H9 (cell line): ENCODE results near the gene SPAG17. TPM values are rescaled to one million over a fixed set of nuclear protein-coding genes. Genes with fewer than 3 reads are reported as not detected.

Source experiments
- DNase-seq: peaks from one replicate; pipeline ENCODE4 v3.0.0-alpha.2; 2017
- H2AFZ ChIP-seq: one replicate; pipeline ENCODE4 v1.6.1; 2013; ENCODE audit warnings: mild to moderate bottlenecking, low read length, control low read depth, moderate library complexity
- H2AK5ac ChIP-seq: 2 replicates; pipeline ENCODE4 v1.6.1; 2013; ENCODE audit warnings: low read length, control low read depth, mixed read lengths; ENCODE audit not compliant: insufficient read length
- H2BK120ac ChIP-seq: one replicate; pipeline ENCODE4 v1.6.1; 2013; ENCODE audit warnings: low read depth, mild to moderate bottlenecking, low read length, control low read depth, inconsistent platforms; ENCODE audit not compliant: poor library complexity, severe bottlenecking
- H2BK12ac ChIP-seq: 2 replicates; pipeline ENCODE4 v1.6.1; 2013; ENCODE audit warnings: low read length, control low read depth, mixed read lengths, low read depth; ENCODE audit not compliant: insufficient read length
- H2BK15ac ChIP-seq: 2 replicates; pipeline ENCODE4 v1.6.1; 2013; ENCODE audit warnings: low read depth, low read length, control low read depth
- H2BK20ac ChIP-seq: one replicate; pipeline ENCODE4 v1.6.1; 2013; ENCODE audit warnings: low read depth, mild to moderate bottlenecking, low read length, control low read depth, inconsistent platforms; ENCODE audit not compliant: poor library complexity, severe bottlenecking
- H2BK5ac ChIP-seq: 2 replicates; pipeline ENCODE4 v1.6.1; 2013; ENCODE audit warnings: low read length, control low read depth, mixed read lengths; ENCODE audit not compliant: insufficient read length
- H3K14ac ChIP-seq: 2 replicates; pipeline ENCODE4 v1.6.1; 2013; ENCODE audit warnings: low read length, control low read depth; ENCODE audit not compliant: insufficient read depth
- H3K18ac ChIP-seq: 2 replicates; pipeline ENCODE4 v1.6.1; 2013; ENCODE audit warnings: low read depth, mild to moderate bottlenecking, mixed read lengths, low read length, control low read depth; ENCODE audit not compliant: insufficient read length
- H3K23ac ChIP-seq: 2 replicates; pipeline ENCODE4 v1.6.1; 2013; ENCODE audit warnings: low read length, control low read depth, mixed read lengths, low read depth; ENCODE audit not compliant: insufficient read length
- H3K23me2 ChIP-seq: 2 replicates; pipeline ENCODE4 v1.6.1; 2013; ENCODE audit warnings: low read depth, mild to moderate bottlenecking, mixed read lengths, low read length, control low read depth; ENCODE audit not compliant: insufficient read length, poor library complexity, severe bottlenecking
- H3K27ac ChIP-seq: 2 replicates; pipeline ENCODE4 v1.5.1; 2013; ENCODE audit warnings: low read length, control low read depth, mixed read lengths, low read depth; ENCODE audit not compliant: insufficient read length
- H3K27me3 ChIP-seq: 2 replicates; pipeline ENCODE4 v1.6.1; 2013; ENCODE audit warnings: low read length, control low read depth, inconsistent platforms; ENCODE audit not compliant: insufficient read depth
- H3K4ac ChIP-seq: 2 replicates; pipeline ENCODE4 v1.6.1; 2013; ENCODE audit warnings: low read depth, mild to moderate bottlenecking, control low read depth, inconsistent platforms, low read length, moderate library complexity
- H3K4me1 ChIP-seq: 2 replicates; pipeline ENCODE4 v1.6.1; 2013; ENCODE audit warnings: low read length, control low read depth, inconsistent platforms; ENCODE audit not compliant: insufficient read depth
- H3K4me2 ChIP-seq: 2 replicates; pipeline ENCODE4 v1.6.1; 2013; ENCODE audit warnings: low read length, control low read depth, mixed read lengths; ENCODE audit not compliant: insufficient read length, insufficient read depth
- H3K56ac ChIP-seq: 2 replicates; pipeline ENCODE4 v1.6.1; 2013; ENCODE audit warnings: low read depth, mild to moderate bottlenecking, mixed read lengths, low read length, control low read depth; ENCODE audit not compliant: insufficient read length
- H3K79me1 ChIP-seq: 2 replicates; pipeline ENCODE4 v1.6.1; 2013; ENCODE audit warnings: low read depth, mild to moderate bottlenecking, moderate library complexity, low read length, control low read depth, inconsistent platforms; ENCODE audit not compliant: insufficient read depth, poor library complexity, severe bottlenecking
- H3K79me2 ChIP-seq: 2 replicates; pipeline ENCODE4 v1.6.1; 2013; ENCODE audit warnings: low read length, control low read depth, inconsistent platforms; ENCODE audit not compliant: insufficient read depth
- H3K9ac ChIP-seq: 2 replicates; pipeline ENCODE4 v1.6.1; 2013; ENCODE audit warnings: low read length, control low read depth, mixed read lengths; ENCODE audit not compliant: insufficient read length; ENCODE audit errors: extremely low read depth
- H3K9me3 ChIP-seq: one replicate; pipeline ENCODE4 v1.6.1; 2013; ENCODE audit warnings: low read depth, low read length, inconsistent platforms; ENCODE audit not compliant: control insufficient read depth
- H3T11ph ChIP-seq: one replicate; pipeline ENCODE4 v1.6.1; 2013; ENCODE audit warnings: mild to moderate bottlenecking, low read length, control low read depth, inconsistent platforms
- H4K20me1 ChIP-seq: one replicate; pipeline ENCODE4 v1.6.1; 2013; ENCODE audit not compliant: control insufficient read depth, insufficient read length, insufficient read depth
- H4K5ac ChIP-seq: 2 replicates; pipeline ENCODE4 v1.6.1; 2013; ENCODE audit warnings: low read depth, mild to moderate bottlenecking, mixed read lengths, low read length, control low read depth; ENCODE audit not compliant: insufficient read length
- H4K8ac ChIP-seq: replicated peaks from 2 replicates; pipeline ENCODE4 v1.6.1; 2013; ENCODE audit warnings: low read length, control low read depth, mixed read lengths, low read depth; ENCODE audit not compliant: insufficient read length
- H4K91ac ChIP-seq: 2 replicates; pipeline ENCODE4 v1.6.1; 2013; ENCODE audit warnings: low read depth, mild to moderate bottlenecking, moderate library complexity, mixed read lengths, low read length, control low read depth; ENCODE audit not compliant: insufficient read length
- H3K27ac Mint-ChIP-seq, 3 experiments: 2 replicates in 2 of 3; 3 replicates in 1 of 3; pipeline ENCODE4 v1.8.0; 2020 to 2021; ENCODE audit warnings: mixed read lengths in 3 of 3, mild to moderate bottlenecking in 1 of 3, moderate library complexity in 1 of 3
- H3K27me3 Mint-ChIP-seq: 2 replicates; pipeline ENCODE4 v1.8.0; 2021; ENCODE audit warnings: low read depth, mild to moderate bottlenecking, moderate library complexity, mixed read lengths
- H3K36me3 Mint-ChIP-seq, 3 experiments: 2 replicates in 2 of 3; 3 replicates in 1 of 3; pipeline ENCODE4 v1.8.0; 2020 to 2021; ENCODE audit warnings: low read depth in 3 of 3, mixed read lengths in 3 of 3; ENCODE audit not compliant: insufficient read depth in 1 of 3
- H3K4me1 Mint-ChIP-seq, 2 experiments: 2 replicates each; pipeline ENCODE4 v1.8.0; 2020; ENCODE audit warnings: mixed read lengths in 2 of 2
- H3K4me3 Mint-ChIP-seq, 2 experiments: 2 replicates in 1 of 2; 3 replicates in 1 of 2; pipeline ENCODE4 v1.8.0; 2020 to 2021; ENCODE audit warnings: mild to moderate bottlenecking in 2 of 2, mixed read lengths in 2 of 2, moderate library complexity in 1 of 2
- H3K9me3 Mint-ChIP-seq, 2 experiments: 2 replicates in 1 of 2; 3 replicates in 1 of 2; pipeline ENCODE4 v1.8.0; 2020; ENCODE audit warnings: mild to moderate bottlenecking in 2 of 2, mixed read lengths in 2 of 2, moderate library complexity in 1 of 2
- CTCF ChIP-seq: fragments of 200-600 bp; sonication (generic); conservative IDR thresholded peaks from 3 replicates; pipeline ENCODE4 v1.8.0; 2021; ENCODE audit warnings: antibody characterized with exemption, mild to moderate bottlenecking
- WGBS: extraction: QIAGEN DNeasy Blood & Tissue Kit; methylation state at CpG from one replicate; pipeline ENCODE4 v1.1.7; 2013; ENCODE audit warnings: missing lambda C conversion rate, low lambda C conversion rate, mixed read lengths; ENCODE audit not compliant: insufficient read length; ENCODE audit errors: extremely low coverage; 5-methylcytosine and 5-hydroxymethylcytosine counted together
- total RNA-seq: library from RNA; stranded (reverse); gene quantifications from 2 replicates; pipeline ENCODE4 v1.2.1, GENCODE V29; 2021

SPAG17 gene
- total RNA-seq, 1 experiment from 2014 or later, result 0.37 TPM

GRCh38 chr1:118210051-118210722 is 25.2 kb upstream of the SPAG17 start:
- H3K4ac ChIP-seq, result no peak overlapping the region
- H2BK12ac ChIP-seq, result no peak overlapping the region
- no peak overlapping the region for H4K8ac ChIP-seq
- H2BK15ac ChIP-seq, result no peak overlapping the region
- H2AK5ac ChIP-seq, result no peak overlapping the region
- DNase-seq, result no peak
- Mint-ChIP-seq H3K4me3 (no peak overlapping the region), H3K36me3 (peaks cover 0 to 1% (median 0%) of the 10 kb centered on the region in 3 experiments; a peak in 2 of 7 replicates), H3K27me3 (no peaks in the 10 kb centered on the region; the same call in 1 of the 2 replicates), H3K9me3 (no peaks in the 10 kb centered on the region), H3K4me1 (no peaks in the 10 kb centered on the region; a peak in 2 of 4 replicates), H3K27ac (no peak overlapping the region)
- H3K9me3 ChIP-seq, result no peaks in the 10 kb centered on the region
- H2BK120ac ChIP-seq, result no peak overlapping the region
- H3K9ac ChIP-seq, result no peak overlapping the region
- no peak overlapping the region for H2AFZ ChIP-seq
- H3K27me3 ChIP-seq, result no peaks in the 10 kb centered on the region
- H3T11ph ChIP-seq, result no peak overlapping the region
- no peaks in the 10 kb centered on the region for H3K4me1 ChIP-seq
- H2BK5ac ChIP-seq, result no peak overlapping the region
- no peak overlapping the region for H4K91ac ChIP-seq
- no peak overlapping the region for H3K14ac ChIP-seq
- TF ChIP-seq CTCF, result no peak
- no peak overlapping the region for H3K4me2 ChIP-seq
- H4K5ac ChIP-seq, result no peak overlapping the region
- no peak overlapping the region for H3K18ac ChIP-seq
- no peaks in the 10 kb centered on the region for H3K79me2 ChIP-seq
- no peak overlapping the region for H3K23ac ChIP-seq
- no peaks in the 10 kb centered on the region for H4K20me1 ChIP-seq
- no peaks in the 10 kb centered on the region for H3K79me1 ChIP-seq
- H3K27ac ChIP-seq, result no peak overlapping the region
- no CpG with 5 or more reads among the region's 1 CpG for WGBS
- no peak overlapping the region for H2BK20ac ChIP-seq
- H3K56ac ChIP-seq, result no peak overlapping the region
- H3K23me2 ChIP-seq, result no peaks in the 10 kb centered on the region
